Chondrocyte (in vitro differentiated cells): Measurements from ENCODE around the gene CPED1. TPM values are rescaled to one million over a fixed set of nuclear protein-coding genes. Genes with fewer than 3 reads are reported as not detected.

Experiments
- DNase-seq: peaks from one replicate; pipeline ENCODE4 v3.0.0; 2021; ENCODE audit warnings: mixed read lengths, low spot score
- H3K27ac Mint-ChIP-seq: one replicate; pipeline ENCODE4 v1.8.0; 2021; ENCODE audit warnings: mild to moderate bottlenecking, moderate library complexity, mixed read lengths; ENCODE audit not compliant: unreplicated experiment
- H3K27me3 Mint-ChIP-seq: 2 replicates; pipeline ENCODE4 v1.8.0; 2021; ENCODE audit warnings: low read depth, mixed read lengths
- H3K36me3 Mint-ChIP-seq: 2 replicates; pipeline ENCODE4 v1.8.0; 2021; ENCODE audit warnings: low read depth, mixed read lengths
- H3K4me1 Mint-ChIP-seq: 2 replicates; pipeline ENCODE4 v1.8.0; 2021; ENCODE audit warnings: low read depth, mild to moderate bottlenecking, mixed read lengths
- H3K4me3 Mint-ChIP-seq: one replicate; pipeline ENCODE4 v1.8.0; 2021; ENCODE audit warnings: mild to moderate bottlenecking, moderate library complexity, mixed read lengths; ENCODE audit not compliant: unreplicated experiment
- H3K9me3 Mint-ChIP-seq: 2 replicates; pipeline ENCODE4 v1.8.0; 2021; ENCODE audit warnings: low read depth, mixed read lengths
- total RNA-seq: library from RNA; stranded (reverse); gene quantifications from 3 replicates; pipeline ENCODE4 v1.2.1, GENCODE V29; 2021
- TF ChIP-seq, protein P1 (sequence below): fragments of 200-600 bp; sonication (generic); IDR thresholded peaks from 2 replicates; pipeline ENCODE4 v1.5.0; 2021; ENCODE audit warnings: antibody characterized with exemption, mild to moderate bottlenecking, moderate library complexity

The CPED1 gene
- total RNA-seq, 1 donor from 2014 or later, result 2.8 TPM

DNA sequence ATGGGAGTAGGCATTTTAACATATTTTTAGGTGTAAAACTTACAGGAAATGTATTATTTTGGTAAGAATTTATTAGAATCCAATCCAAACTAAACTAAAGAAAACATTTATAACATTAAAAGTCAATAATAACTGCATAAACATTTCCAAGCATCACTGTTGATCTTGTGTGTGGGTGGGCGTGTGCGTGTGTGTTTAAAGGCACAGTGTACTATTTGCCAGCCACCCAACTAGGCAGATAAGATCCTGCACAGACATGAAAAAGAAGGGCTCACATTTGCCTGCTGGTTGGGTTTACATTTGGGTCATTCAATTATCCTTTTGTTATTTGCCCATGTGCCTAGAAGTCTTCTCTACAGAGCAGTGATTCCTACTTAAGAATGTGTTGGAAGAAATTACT lies 309.3 kb downstream of the CPED1 start:
- no peaks in the 10 kb centered on the region for H3K36me3 Mint-ChIP-seq
- no peak overlapping the region for H3K27ac Mint-ChIP-seq
- TF ChIP-seq, protein P1, sequence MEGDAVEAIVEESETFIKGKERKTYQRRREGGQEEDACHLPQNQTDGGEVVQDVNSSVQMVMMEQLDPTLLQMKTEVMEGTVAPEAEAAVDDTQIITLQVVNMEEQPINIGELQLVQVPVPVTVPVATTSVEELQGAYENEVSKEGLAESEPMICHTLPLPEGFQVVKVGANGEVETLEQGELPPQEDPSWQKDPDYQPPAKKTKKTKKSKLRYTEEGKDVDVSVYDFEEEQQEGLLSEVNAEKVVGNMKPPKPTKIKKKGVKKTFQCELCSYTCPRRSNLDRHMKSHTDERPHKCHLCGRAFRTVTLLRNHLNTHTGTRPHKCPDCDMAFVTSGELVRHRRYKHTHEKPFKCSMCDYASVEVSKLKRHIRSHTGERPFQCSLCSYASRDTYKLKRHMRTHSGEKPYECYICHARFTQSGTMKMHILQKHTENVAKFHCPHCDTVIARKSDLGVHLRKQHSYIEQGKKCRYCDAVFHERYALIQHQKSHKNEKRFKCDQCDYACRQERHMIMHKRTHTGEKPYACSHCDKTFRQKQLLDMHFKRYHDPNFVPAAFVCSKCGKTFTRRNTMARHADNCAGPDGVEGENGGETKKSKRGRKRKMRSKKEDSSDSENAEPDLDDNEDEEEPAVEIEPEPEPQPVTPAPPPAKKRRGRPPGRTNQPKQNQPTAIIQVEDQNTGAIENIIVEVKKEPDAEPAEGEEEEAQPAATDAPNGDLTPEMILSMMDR, result no peak
- H3K4me1 Mint-ChIP-seq, result peaks cover 25% of the 10 kb centered on the region
- H3K9me3 Mint-ChIP-seq, result no peaks in the 10 kb centered on the region
- no peak for DNase-seq
- H3K27me3 Mint-ChIP-seq, result no peaks in the 10 kb centered on the region
- H3K4me3 Mint-ChIP-seq, result no peak overlapping the region

GRCh38 chr7:121298831-121299239 lies 310.3 kb downstream of the CPED1 start:
- H3K4me3 Mint-ChIP-seq, result no peak overlapping the region
- TF ChIP-seq, protein P1, result no peak
- no peaks in the 10 kb centered on the region for H3K9me3 Mint-ChIP-seq
- H3K4me1 Mint-ChIP-seq, result peaks cover 25% of the 10 kb centered on the region
- H3K27ac Mint-ChIP-seq, result no peak overlapping the region
- DNase-seq, result no peak
- no peaks in the 10 kb centered on the region for H3K27me3 Mint-ChIP-seq
- no peaks in the 10 kb centered on the region for H3K36me3 Mint-ChIP-seq

DNA sequence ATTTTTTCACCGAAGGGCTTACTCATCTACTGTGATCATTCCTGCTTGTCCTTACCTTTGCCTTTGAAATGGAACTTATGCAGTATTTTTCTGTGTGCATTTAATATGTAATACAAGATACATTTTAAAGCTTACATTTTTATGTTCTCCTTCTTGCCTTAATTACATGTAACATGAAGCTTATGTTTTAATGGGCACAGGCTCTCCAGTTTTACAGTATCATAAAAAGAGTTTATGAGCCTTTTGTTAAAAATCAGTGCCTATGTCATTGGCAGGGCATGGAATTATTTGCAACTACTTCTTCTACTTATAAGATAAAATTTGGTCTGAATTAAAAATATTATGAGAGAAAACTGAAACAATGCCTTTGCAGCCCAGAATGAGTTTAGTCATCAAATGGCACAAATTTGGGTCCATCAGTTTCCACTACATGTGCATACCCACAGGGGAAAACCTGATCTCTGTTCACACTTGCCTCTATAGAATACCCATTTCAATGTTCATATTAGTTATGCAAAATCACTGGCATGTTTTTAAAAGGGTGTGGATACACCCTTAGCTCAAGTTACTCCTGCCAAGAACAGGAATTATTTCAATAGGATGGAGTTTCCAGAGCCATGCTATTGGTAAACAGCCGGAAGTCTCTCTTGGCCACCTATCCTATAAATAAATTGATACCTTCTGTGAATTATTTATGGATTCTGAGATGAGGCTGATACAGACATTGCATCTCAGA lies 312.3 kb downstream of the CPED1 start:
- no peak for DNase-seq
- H3K36me3 Mint-ChIP-seq, result no peaks in the 10 kb centered on the region
- no peaks in the 10 kb centered on the region for H3K27me3 Mint-ChIP-seq
- no peaks in the 10 kb centered on the region for H3K9me3 Mint-ChIP-seq
- H3K4me3 Mint-ChIP-seq, result no peak overlapping the region
- TF ChIP-seq, protein P1, result no peak
- no peak overlapping the region for H3K27ac Mint-ChIP-seq
- peaks cover 31% of the 10 kb centered on the region for H3K4me1 Mint-ChIP-seq

DNA sequence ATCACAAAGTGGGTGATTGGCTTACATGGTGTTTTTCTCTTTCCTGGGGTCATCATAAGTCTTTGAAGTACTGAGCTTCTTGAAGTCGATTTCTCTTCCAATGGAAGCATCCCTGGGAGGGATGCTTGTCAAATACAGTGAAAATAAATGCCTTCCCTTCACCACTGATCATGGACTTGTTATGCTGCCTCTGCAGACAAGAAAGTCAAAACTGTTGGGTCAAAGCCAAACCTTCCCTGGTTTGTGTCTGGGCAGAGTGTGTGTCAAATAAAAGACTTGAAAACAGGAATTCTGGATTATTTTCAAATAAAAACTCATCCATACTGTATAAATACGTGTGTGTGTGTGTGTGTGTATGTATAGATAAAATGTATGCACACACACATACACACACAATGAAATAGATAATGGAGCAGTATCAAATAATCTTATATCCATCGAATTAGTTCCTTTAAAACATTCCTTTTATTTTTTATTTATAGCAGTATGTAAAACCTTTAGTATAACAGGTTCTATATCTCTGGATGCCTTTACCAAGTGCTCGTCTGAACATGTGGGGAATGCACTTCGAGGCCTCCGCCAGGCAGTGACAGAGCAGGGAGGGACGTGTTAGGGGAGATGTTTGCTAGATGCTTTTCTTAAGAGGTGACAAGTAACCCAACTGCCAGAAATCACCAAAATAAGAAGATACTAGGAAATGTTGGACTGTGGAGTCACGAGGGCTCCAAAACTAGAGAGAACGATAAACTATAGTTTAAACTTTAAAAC lies 313.1 kb downstream of the CPED1 start:
- Mint-ChIP-seq H3K36me3 (no peaks in the 10 kb centered on the region), H3K27me3 (no peaks in the 10 kb centered on the region), H3K4me3 (no peak overlapping the region), H3K4me1 (peaks cover 31% of the 10 kb centered on the region), H3K27ac (no peak overlapping the region), H3K9me3 (no peaks in the 10 kb centered on the region)
- TF ChIP-seq, protein P1, result no peak
- no peak for DNase-seq

GRCh38 chr7:121302214-121302745 lies 313.8 kb downstream of the CPED1 start:
- no peak for DNase-seq
- Mint-ChIP-seq H3K4me3 (no peak overlapping the region), H3K27me3 (no peaks in the 10 kb centered on the region), H3K36me3 (no peaks in the 10 kb centered on the region), H3K4me1 (peaks cover 31% of the 10 kb centered on the region), H3K27ac (no peak overlapping the region), H3K9me3 (no peaks in the 10 kb centered on the region)
- TF ChIP-seq, protein P1, result no peak
